IMR-90 (cell line): Measurements from ENCODE around the gene PDZD2. TPM values are rescaled to one million over a fixed set of nuclear protein-coding genes. Genes with fewer than 3 reads are reported as not detected.

ENCODE experiments used
- ATAC-seq: fragments of 200-7000 bp; cut with Tn5 transposase; 2 replicates; pipeline ENCODE4 v1.9.1; 2020; ENCODE audit warnings: low read depth, mild to moderate bottlenecking, moderate library complexity
- BruUV-seq: library from RNA; stranded (reverse); fragments of 400-500 nt; replicated peaks from 2 replicates; lab custom pipeline; 2021; lab: Mats Ljungman, UMichigan
- CTCF ChIA-PET: fragments of 300-600 bp; formaldehyde crosslinking; extraction: SDS; loops from one replicate; lab custom pipeline; 2021; ENCODE audit warnings: antibody characterized with exemption; lab: Yijun Ruan, JAX
- POLR2A ChIA-PET: fragments of 300-600 bp; sonication (Branson Sonifier 250); formaldehyde crosslinking; loops from one replicate; lab custom pipeline; 2022; ENCODE audit warnings: antibody characterized with exemption; ENCODE audit not compliant: unreplicated experiment; lab: Charles Lee
- DNase-seq: peaks from one replicate; pipeline ENCODE4 v3.0.0; 2013
- H2AFZ ChIP-seq: replicated peaks from 2 replicates; pipeline ENCODE3; 2013; ENCODE audit warnings: low read length, mild to moderate bottlenecking; ENCODE audit not compliant: poor library complexity
- H2AK5ac ChIP-seq: 2 replicates; pipeline ENCODE4 v1.6.1; 2013; ENCODE audit warnings: low read depth, low read length, inconsistent platforms
- H2AK9ac ChIP-seq: replicated peaks from 2 replicates; pipeline ENCODE3; 2013; ENCODE audit warnings: mild to moderate bottlenecking, low read depth, low read length, moderate library complexity; ENCODE audit not compliant: poor library complexity
- H2BK120ac ChIP-seq: 2 replicates; pipeline ENCODE4 v1.6.1; 2013; ENCODE audit warnings: low read depth, low read length, inconsistent platforms
- H2BK15ac ChIP-seq: 3 replicates; pipeline ENCODE4 v1.6.1; 2013; ENCODE audit warnings: low read depth, low read length, inconsistent platforms
- H2BK20ac ChIP-seq: 2 replicates; pipeline ENCODE4 v1.6.1; 2013; ENCODE audit warnings: low read depth, mild to moderate bottlenecking, inconsistent platforms, low read length, moderate library complexity
- H2BK5ac ChIP-seq: 2 replicates; pipeline ENCODE4 v1.6.1; 2013; ENCODE audit warnings: mild to moderate bottlenecking, low read depth, low read length, inconsistent platforms; ENCODE audit not compliant: poor library complexity, severe bottlenecking
- H3K14ac ChIP-seq: replicated peaks from 2 replicates; pipeline ENCODE4 v1.6.1; 2013; ENCODE audit warnings: low read depth, low read length, inconsistent platforms
- H3K18ac ChIP-seq: 2 replicates; pipeline ENCODE4 v1.6.1; 2013; ENCODE audit warnings: low read depth, low read length, control low read depth
- H3K23ac ChIP-seq: 2 replicates; pipeline ENCODE4 v1.6.1; 2013; ENCODE audit warnings: low read depth, low read length, inconsistent platforms
- H3K27ac ChIP-seq: 2 replicates; pipeline ENCODE4 v1.5.1; 2013; ENCODE audit warnings: mild to moderate bottlenecking, control low read depth, low read length; ENCODE audit not compliant: insufficient read depth
- H3K27me3 ChIP-seq: 2 replicates; pipeline ENCODE4 v1.6.1; 2013; ENCODE audit warnings: low read length; ENCODE audit not compliant: control insufficient read depth, insufficient read depth
- H3K36me3 ChIP-seq: 2 replicates; pipeline ENCODE4 v1.6.1; 2013; ENCODE audit warnings: low read length, mixed read lengths; ENCODE audit not compliant: control insufficient read depth, insufficient read depth
- H3K4ac ChIP-seq: 2 replicates; pipeline ENCODE4 v1.6.1; 2013; ENCODE audit warnings: low read depth, low read length, inconsistent platforms
- H3K4me1 ChIP-seq: 2 replicates; pipeline ENCODE4 v1.6.1; 2013; ENCODE audit warnings: low read length, mixed read lengths; ENCODE audit not compliant: control insufficient read depth, insufficient read depth
- H3K4me2 ChIP-seq: 2 replicates; pipeline ENCODE4 v1.6.1; 2013; ENCODE audit warnings: low read depth, mild to moderate bottlenecking, control low read depth, low read length, moderate library complexity
- H3K4me3 ChIP-seq: 2 replicates; pipeline ENCODE4 v1.5.1; 2013; ENCODE audit warnings: low read depth, mild to moderate bottlenecking, control low read depth, low read length, moderate library complexity; ENCODE audit not compliant: insufficient read depth
- H3K56ac ChIP-seq: 2 replicates; pipeline ENCODE4 v1.6.1; 2013; ENCODE audit warnings: low read length, inconsistent platforms; ENCODE audit not compliant: insufficient read depth; ENCODE audit errors: extremely low read depth
- H3K79me1 ChIP-seq, 2 experiments: 2 replicates each; pipeline ENCODE4 v1.6.1; 2013; ENCODE audit warnings: low read length in 2 of 2, inconsistent platforms in 1 of 2, low read depth in 1 of 2
- H3K9ac ChIP-seq: 2 replicates; pipeline ENCODE4 v1.6.1; 2013; ENCODE audit warnings: low read depth, low read length, control low read depth
- H3K9me1 ChIP-seq: 2 replicates; pipeline ENCODE4 v1.6.1; 2013; ENCODE audit warnings: low read length, inconsistent platforms; ENCODE audit not compliant: insufficient read depth
- H3K9me3 ChIP-seq: 2 replicates; pipeline ENCODE4 v1.6.1; 2013; ENCODE audit warnings: low read length; ENCODE audit not compliant: control insufficient read depth, insufficient read depth
- H4K20me1 ChIP-seq: 2 replicates; pipeline ENCODE4 v1.6.1; 2013; ENCODE audit warnings: low read length, inconsistent platforms; ENCODE audit not compliant: insufficient read depth
- H4K5ac ChIP-seq: 2 replicates; pipeline ENCODE4 v1.6.1; 2013; ENCODE audit warnings: mild to moderate bottlenecking, low read depth, low read length, control low read depth
- H4K8ac ChIP-seq, 2 experiments: 2 replicates each; pipeline ENCODE4 v1.6.1; 2013; ENCODE audit warnings: low read depth in 2 of 2, low read length in 2 of 2, control low read depth in 1 of 2, inconsistent platforms in 1 of 2
- H4K91ac ChIP-seq: 2 replicates; pipeline ENCODE4 v1.6.1; 2013; ENCODE audit warnings: low read depth, low read length, inconsistent platforms; ENCODE audit not compliant: insufficient read depth
- CHD1 ChIP-seq: IDR thresholded peaks from 2 replicates; pipeline ENCODE4 v1.6.1; 2012; ENCODE audit warnings: low read depth, low read length, improper control_type of control experiment
- MAZ ChIP-seq: IDR thresholded peaks from 2 replicates; pipeline ENCODE4 v1.6.1; 2012; ENCODE audit warnings: low read depth, mild to moderate bottlenecking, low read length, improper control_type of control experiment, moderate library complexity, borderline replicate concordance
- MXI1 ChIP-seq: IDR thresholded peaks from 2 replicates; pipeline ENCODE4 v1.6.1; 2012; ENCODE audit warnings: low read depth, mild to moderate bottlenecking, low read length, moderate library complexity, borderline replicate concordance
- RAD21 ChIP-seq: IDR thresholded peaks from 2 replicates; pipeline ENCODE4 v1.6.1; 2012; ENCODE audit warnings: low read length, improper control_type of control experiment
- SMC3 ChIP-seq: fragments of 150-350 bp; IDR thresholded peaks from 2 replicates; pipeline ENCODE4 v1.6.1; 2016; ENCODE audit warnings: low read depth, mild to moderate bottlenecking, antibody characterized with exemption, low read length, moderate library complexity
- WGBS, 2 experiments: methylation state at CpG; one replicate each; pipeline versions ENCODE4 v1.1.5 to v1.1.7; 2013; ENCODE audit warnings: missing lambda C conversion rate in 2 of 2; ENCODE audit not compliant: insufficient read length in 1 of 2; ENCODE audit errors: extremely low coverage in 2 of 2; 5-methylcytosine and 5-hydroxymethylcytosine counted together
- dilution Hi-C: fragments of 300-500 bp; cut with HindIII; formaldehyde crosslinking; loops from one replicate; pipeline ENCODE4 v1.14.3; 2018; ENCODE audit warnings: low sequenced_read_pairs; ENCODE audit not compliant: unreplicated experiment
- in situ Hi-C: fragments of 300-500 bp; cut with MboI; formaldehyde crosslinking; loops from 3 replicates; pipeline ENCODE4 v1.14.3; 2019; ENCODE audit warnings: low sequenced_read_pairs, inconsistent platforms, mixed read lengths
- intact Hi-C: fragments of 100-400 bp; cut with micrococcal nuclease; formaldehyde crosslinking; loops from 2 replicates; pipeline ENCODE4 v1.10.0; 2022
- polyA plus RNA-seq, 3 experiments: library from polyadenylated mRNA; depleted of rRNA; stranded (reverse); fragments of >200 nt; gene quantifications; 2 replicates each; pipeline ENCODE4 v1.2.3, GENCODE V29; 2012; ENCODE audit warnings: low replicate concordance in 1 of 3
- total RNA-seq: library from RNA; depleted of rRNA; stranded (reverse); fragments of >200 nt; gene quantifications from 2 replicates; pipeline ENCODE4 v1.2.3, GENCODE V29; 2012
- TF ChIP-seq, protein P1 (sequence below): fragments of 150-350 bp; IDR thresholded peaks from 2 replicates; pipeline ENCODE4 v1.6.1; 2017; ENCODE audit warnings: mild to moderate bottlenecking, antibody characterized with exemption, low read length, low read depth

Gene PDZD2
- total and polyA plus RNA-seq, 2 of the 4 experiments (the other 2 are of a cell fraction): under 0.01 to 0.02 TPM

DNA sequence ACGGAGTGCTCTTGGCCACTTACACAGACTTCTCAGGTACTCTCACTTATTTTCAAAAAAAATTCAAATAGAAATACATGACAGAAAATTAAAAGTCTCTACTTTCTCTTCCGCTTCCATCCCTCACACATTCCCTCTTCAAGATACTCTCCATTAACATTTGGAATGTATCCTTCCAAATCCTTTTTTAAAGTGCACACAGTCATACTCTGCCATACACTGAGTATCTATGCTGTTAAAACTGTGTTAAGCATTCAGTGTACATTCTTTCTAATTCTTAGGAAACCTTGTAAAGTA is 519.7 kb downstream of the PDZD2 start:
- no peak overlapping the region for H3K18ac ChIP-seq
- no peak overlapping the region for H2AK9ac ChIP-seq
- ChIA-PET POLR2A (no interaction called here), CTCF (no interaction called here)
- peaks cover 4% of the 10 kb centered on the region; the same call in 1 of the 2 replicates for H3K36me3 ChIP-seq
- H4K20me1 ChIP-seq: peaks cover 90% of the 10 kb centered on the region
- no peak overlapping the region for H4K8ac ChIP-seq
- no peak overlapping the region for H3K9ac ChIP-seq
- peaks cover 14% of the 10 kb centered on the region for H3K9me1 ChIP-seq
- no peak overlapping the region for H2BK120ac ChIP-seq
- no peaks in the 10 kb centered on the region for H3K27me3 ChIP-seq
- no TSS peak for BruUV-seq
- no peak overlapping the region for H4K5ac ChIP-seq
- no peak overlapping the region for H3K56ac ChIP-seq
- H3K14ac ChIP-seq: no peak overlapping the region
- dilution Hi-C loops: no loop called here
- no peak for ATAC-seq
- H2BK5ac ChIP-seq: no peak overlapping the region
- no peak overlapping the region for H2BK20ac ChIP-seq
- intact Hi-C loops: no loop called here
- no peak overlapping the region for H2AFZ ChIP-seq
- TF ChIP-seq CHD1 (no peak), RAD21 (no peak), MAZ (no peak), SMC3 (no peak), MXI1 (no peak)
- TF ChIP-seq, protein P1, sequence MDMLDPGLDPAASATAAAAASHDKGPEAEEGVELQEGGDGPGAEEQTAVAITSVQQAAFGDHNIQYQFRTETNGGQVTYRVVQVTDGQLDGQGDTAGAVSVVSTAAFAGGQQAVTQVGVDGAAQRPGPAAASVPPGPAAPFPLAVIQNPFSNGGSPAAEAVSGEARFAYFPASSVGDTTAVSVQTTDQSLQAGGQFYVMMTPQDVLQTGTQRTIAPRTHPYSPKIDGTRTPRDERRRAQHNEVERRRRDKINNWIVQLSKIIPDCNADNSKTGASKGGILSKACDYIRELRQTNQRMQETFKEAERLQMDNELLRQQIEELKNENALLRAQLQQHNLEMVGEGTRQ: no peak
- no peak overlapping the region for H2BK15ac ChIP-seq
- H3K23ac ChIP-seq: no peak overlapping the region
- H3K27ac ChIP-seq: no peak overlapping the region
- 63 to 100% methylated on average over 1 of the region's 2 CpGs for WGBS, 2 experiments
- no peak overlapping the region for H3K4me3 ChIP-seq
- peaks cover 3 to 56% of the 10 kb centered on the region in 2 experiments; a peak in 2 of 4 replicates for H3K79me1 ChIP-seq
- no peak for DNase-seq
- no peak overlapping the region for H2AK5ac ChIP-seq
- H3K4me1 ChIP-seq: peaks cover 9% of the 10 kb centered on the region; the same call in 1 of the 2 replicates
- H3K9me3 ChIP-seq: no peaks in the 10 kb centered on the region
- no peak overlapping the region for H3K4ac ChIP-seq
- H4K91ac ChIP-seq: no peak overlapping the region
- H3K4me2 ChIP-seq: no peak overlapping the region
- in situ Hi-C loops: no loop called here
